GM12891 (cell line): ENCODE results near the gene DCDC2C.

Experiments used
- PAX5 ChIP-seq: IDR thresholded peaks from 2 replicates; pipeline ENCODE4 v1.6.1; 2011; ENCODE audit warnings: low read length, moderate library complexity, mild to moderate bottlenecking; ENCODE audit not compliant: insufficient read depth, severe bottlenecking
- POLR2A ChIP-seq: IDR thresholded peaks from 2 replicates; pipeline ENCODE4 v1.6.1; 2011; ENCODE audit warnings: low read depth, low read length, control low read depth

- TF ChIP-seq PAX5 (no peak), POLR2A (no peak)
Measured at GRCh38 chr2:3657881-3658280, 45.5 kb upstream of the DCDC2C start, which contains the start of gene ALLC.
